Ascending aorta (tissue), 2 donors: ENCODE results near the gene CAPSL. TPM values are rescaled to one million over a fixed set of nuclear protein-coding genes. Genes with fewer than 3 reads are reported as not detected.

Source experiments
- DNase-seq, 2 donors: peaks; one replicate each; pipeline ENCODE4 v3.0.0-alpha.2; 2019; ENCODE audit warnings: low spot score in 2 of 2
- H3K27ac ChIP-seq, 2 donors: fragments of 200-600 bp; sonication (generic); one replicate each; pipeline ENCODE4 v1.5.1; 2016 to 2017; ENCODE audit warnings: mild to moderate bottlenecking in 1 of 2
- H3K27me3 ChIP-seq: fragments of 200-600 bp; sonication (generic); one replicate; pipeline ENCODE4 v1.5.1; 2017
- H3K36me3 ChIP-seq, 2 donors: fragments of 200-600 bp; sonication (generic); one replicate each; pipeline ENCODE4 v1.5.1; 2016
- H3K4me1 ChIP-seq, 2 donors: fragments of 200-600 bp; sonication (generic); one replicate each; pipeline ENCODE4 v1.5.1; 2016 to 2017; ENCODE audit warnings: mild to moderate bottlenecking in 1 of 2
- H3K4me3 ChIP-seq, 2 donors: fragments of 200-600 bp; sonication (generic); one replicate each; pipeline ENCODE4 v1.5.1; 2016 to 2017; ENCODE audit warnings: mild to moderate bottlenecking in 1 of 2
- H3K9me3 ChIP-seq, 2 donors: fragments of 200-600 bp; sonication (generic); one replicate each; pipeline ENCODE4 v1.5.1; 2016
- CTCF ChIP-seq, 3 experiments: fragments of 200-600 bp in 2 of 3; fragments of 450-650 bp in 1 of 3; sonication (generic) in 2 of 3; IDR thresholded peaks; one replicate each; pipeline ENCODE4 v1.5.1; 2016 to 2019; ENCODE audit warnings: antibody characterized with exemption in 3 of 3, mild to moderate bottlenecking in 1 of 3, moderate library complexity in 1 of 3
- intact Hi-C: fragments of 100-400 bp; cut with DNase I; formaldehyde crosslinking; loops from one replicate; pipeline ENCODE4 v1.15.1; 2023
- total RNA-seq: library from RNA; depleted of rRNA; stranded (reverse); fragments of >200 nt; gene quantifications from one replicate; pipeline ENCODE4 v1.1.0, GENCODE V29; 2016

The CAPSL gene
- total RNA-seq, 1 donor from 2014 or later, result not detected

- H3K27me3 ChIP-seq, result no peaks in the 10 kb centered on the region
- intact Hi-C loops, result no loop called here
These were observed 16.0 kb downstream of the CAPSL start for GRCh38 chr5:35922468-35922867.

GRCh38 chr5:35921930-35922329 lies 16.5 kb downstream of the CAPSL start:
- H3K36me3 ChIP-seq, result no peaks in the 10 kb centered on the region
- intact Hi-C loops, result no loop called here

More at GRCh38 chr5:35922468-35922867, 16.0 kb downstream of the CAPSL start:
- no peak overlapping the region for H3K4me3 ChIP-seq
- no peaks in the 10 kb centered on the region for H3K36me3 ChIP-seq
- H3K4me1 ChIP-seq, result no peaks in the 10 kb centered on the region
- H3K9me3 ChIP-seq, result no peaks in the 10 kb centered on the region
- no peak for DNase-seq
- no peak overlapping the region for H3K27ac ChIP-seq
- TF ChIP-seq CTCF (IDR thresholded peaks at IDR 0.05), result no peak

DNA sequence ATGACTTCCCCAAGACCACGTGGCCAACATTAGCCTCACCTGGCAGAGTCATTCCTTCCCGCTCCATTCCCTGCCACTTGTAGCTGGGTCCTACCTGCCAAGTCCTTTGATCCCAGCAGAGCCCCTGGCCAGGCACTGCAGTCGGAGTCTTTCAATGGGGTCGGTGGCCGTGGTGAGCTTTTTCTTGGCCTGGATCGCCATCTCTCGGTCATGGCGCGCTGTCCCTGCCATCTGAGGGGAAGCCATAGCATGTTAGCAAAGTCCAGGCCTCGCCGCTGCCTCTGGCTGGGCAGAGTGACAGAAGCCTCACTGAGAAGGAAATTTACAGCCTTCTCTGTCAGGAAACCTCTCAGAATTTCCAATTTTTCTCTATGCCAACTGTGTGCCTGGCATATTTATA lies 17.5 kb downstream of the CAPSL start:
- Histone ChIP-seq H3K4me3 (no peak overlapping the region), H3K9me3 (no peaks in the 10 kb centered on the region), H3K27ac (no peak overlapping the region), H3K27me3 (no peaks in the 10 kb centered on the region), H3K36me3 (no peaks in the 10 kb centered on the region), H3K4me1 (no peaks in the 10 kb centered on the region)
- DNase-seq, result no peak
- intact Hi-C loops, result no loop called here
- no peak for TF ChIP-seq CTCF (IDR thresholded peaks at IDR 0.05)

More at GRCh38 chr5:35921930-35922329, 16.5 kb downstream of the CAPSL start:
- no peaks in the 10 kb centered on the region for H3K9me3 ChIP-seq
- H3K27me3 ChIP-seq, result no peaks in the 10 kb centered on the region
- no peaks in the 10 kb centered on the region for H3K4me1 ChIP-seq
- no peak for DNase-seq
- H3K4me3 ChIP-seq, result no peak overlapping the region
- TF ChIP-seq CTCF (IDR thresholded peaks at IDR 0.05), result no peak
- no peak overlapping the region for H3K27ac ChIP-seq

GRCh38 chr5:35919191-35919590 lies 19.2 kb downstream of the CAPSL start:
- Histone ChIP-seq H3K4me3 (no peak overlapping the region), H3K36me3 (no peaks in the 10 kb centered on the region), H3K27me3 (no peaks in the 10 kb centered on the region), H3K27ac (no peak overlapping the region), H3K9me3 (no peaks in the 10 kb centered on the region), H3K4me1 (no peaks in the 10 kb centered on the region)
- no peak for TF ChIP-seq CTCF (IDR thresholded peaks at IDR 0.05)
- intact Hi-C loops, result no loop called here
- no peak for DNase-seq

- Histone ChIP-seq H3K27ac (no peak overlapping the region), H3K4me3 (no peak overlapping the region), H3K36me3 (no peaks in the 10 kb centered on the region), H3K9me3 (no peaks in the 10 kb centered on the region), H3K4me1 (no peaks in the 10 kb centered on the region), H3K27me3 (no peaks in the 10 kb centered on the region)
- no peak for TF ChIP-seq CTCF (IDR thresholded peaks at IDR 0.05)
- DNase-seq, result no peak
- intact Hi-C loops, result no loop called here
These were observed 29.6 kb downstream of the CAPSL start for GRCh38 chr5:35908814-35909213.

DNA sequence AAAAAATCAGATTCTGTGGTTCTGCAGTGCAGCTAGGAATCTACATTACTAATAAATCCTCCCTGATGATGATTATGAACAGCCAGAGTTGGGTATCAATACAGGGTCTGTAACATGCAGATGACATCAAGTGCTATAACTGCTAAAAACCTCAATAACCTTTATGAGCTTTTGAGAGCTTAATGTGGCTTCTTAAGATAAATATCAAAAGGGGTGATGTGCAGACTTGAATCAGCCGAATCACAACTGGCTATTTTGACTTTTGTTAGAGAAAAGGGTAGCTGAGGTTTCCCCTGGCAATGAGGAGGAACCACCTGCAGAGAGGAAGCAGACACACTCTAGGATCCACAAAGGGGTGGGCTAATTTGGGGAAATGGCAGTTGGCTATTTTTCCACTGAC lies 30.2 kb downstream of the CAPSL start:
- Histone ChIP-seq H3K36me3 (no peaks in the 10 kb centered on the region), H3K4me1 (no peaks in the 10 kb centered on the region), H3K9me3 (no peaks in the 10 kb centered on the region), H3K27ac (no peak overlapping the region), H3K4me3 (no peak overlapping the region), H3K27me3 (no peaks in the 10 kb centered on the region)
- intact Hi-C loops, result no loop called here
- DNase-seq, result no peak
- no peak for TF ChIP-seq CTCF (IDR thresholded peaks at IDR 0.05)
